DMS114 treated with DMSO at 0.1 percent for 48 hours (cell line): ENCODE data around the gene PTPN5.
"Not testable (repeated sequence)": the region's sequence is repeated elsewhere in the genome, so short reads cannot be mapped to it uniquely, and the experiment has no call there.

Source experiments
- DNase-seq: peaks from one replicate; lab custom pipeline; 2025; ENCODE audit not compliant: unreplicated experiment; lab: John Stamatoyannopoulos, UW

PTPN5 gene

DNA sequence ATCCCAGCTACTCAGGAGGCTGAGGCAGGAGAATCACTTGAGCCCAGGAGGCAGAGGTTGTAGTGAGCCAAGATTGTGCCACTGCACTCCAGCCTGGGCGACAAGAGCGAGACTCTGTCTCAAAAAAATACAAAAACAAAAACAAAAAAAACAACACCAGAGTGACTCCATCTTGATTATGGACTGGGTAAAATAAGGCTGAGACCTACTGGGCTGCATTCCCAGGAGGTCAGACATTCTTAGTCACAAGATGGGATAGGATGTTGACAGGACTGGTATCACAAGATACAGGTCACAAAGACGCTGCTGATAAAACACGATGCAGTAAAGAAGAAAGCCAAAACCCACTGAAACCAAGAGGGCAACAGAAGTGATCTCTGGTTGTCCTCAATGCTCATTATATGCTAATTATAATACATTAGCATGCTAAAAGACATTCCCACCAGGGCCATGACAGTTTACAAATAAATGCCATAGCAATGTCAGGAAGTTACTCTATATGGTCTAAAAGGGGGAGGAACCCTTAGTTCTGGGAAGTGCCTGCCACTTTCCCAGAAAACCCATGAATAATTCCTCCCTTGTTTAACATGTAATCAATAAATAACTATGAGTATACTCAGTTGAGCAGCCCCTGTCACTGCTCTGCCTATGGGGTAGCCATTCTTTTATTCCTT is 100.0 kb downstream of the PTPN5 start:
- DNase-seq, result not testable (repeated sequence)

DNA sequence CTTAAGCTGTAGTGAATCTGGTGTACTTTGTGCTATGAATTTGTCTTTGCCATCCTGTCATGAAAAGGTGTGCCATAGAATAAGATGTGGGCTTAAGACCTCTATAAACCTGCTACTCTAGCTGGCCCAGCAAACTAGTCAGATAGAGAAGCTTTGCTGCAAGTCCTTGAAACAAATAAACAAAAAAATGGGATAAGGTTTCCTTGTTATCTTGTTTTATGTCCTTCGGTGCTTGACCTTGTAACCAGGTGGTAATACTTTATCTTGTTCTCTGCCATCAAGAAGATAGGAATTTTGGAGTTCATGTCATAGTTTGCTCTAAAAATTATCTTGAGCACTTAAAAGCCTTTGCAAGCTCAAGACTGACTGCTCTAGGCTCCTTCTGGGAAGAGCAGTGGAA is 107.3 kb downstream of the PTPN5 start:
- no peak for DNase-seq

DNA sequence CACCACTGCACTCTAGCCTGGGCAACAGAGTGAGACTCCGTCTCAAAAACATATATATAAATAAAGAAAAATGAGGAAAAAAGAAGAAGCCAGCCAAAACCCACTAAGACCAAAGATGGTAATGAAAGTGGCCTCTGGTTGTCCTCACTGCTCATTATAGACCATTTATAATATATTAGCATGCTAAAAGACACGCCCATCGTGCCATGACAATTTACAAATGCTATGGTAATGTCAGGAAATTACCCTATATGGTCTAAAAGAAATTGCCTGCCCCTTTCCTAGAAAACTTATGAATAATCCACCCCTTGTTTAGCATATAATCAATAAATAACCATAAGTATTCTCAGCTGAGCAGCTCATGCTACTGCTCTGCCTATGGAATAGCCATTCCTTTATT is 109.1 kb downstream of the PTPN5 start:
- DNase-seq, result no peak

DNA sequence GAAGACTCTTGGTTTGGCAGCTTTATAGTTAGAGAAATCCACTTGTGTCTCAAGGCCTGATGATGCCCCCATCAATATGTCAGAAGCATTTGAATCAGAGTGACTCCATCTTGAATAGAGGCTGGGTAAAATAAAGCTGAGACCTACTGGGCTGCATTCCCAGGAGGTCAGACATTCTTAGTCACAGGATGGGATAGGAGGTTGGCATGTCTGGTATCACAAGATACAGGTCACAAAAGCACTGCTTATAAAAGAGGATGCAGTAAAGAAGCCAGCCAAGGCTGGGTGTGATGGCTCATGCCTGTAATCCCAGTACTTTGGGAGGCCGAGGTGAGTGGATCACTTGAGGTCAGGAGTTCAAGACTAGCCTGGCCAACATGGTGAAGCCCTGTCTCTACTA is 109.6 kb downstream of the PTPN5 start:
- DNase-seq, result not testable (repeated sequence)
